HEK293 (cell line): ENCODE data around the gene CCDC24.

Source experiments
- GFI1B ChIP-seq: fragments of 450-650 bp; formaldehyde crosslinking; IDR thresholded peaks from 2 replicates; pipeline ENCODE4 v1.5.1; 2016; ENCODE audit warnings: missing biosample characterization, missing genetic modification characterization
- GLIS2 ChIP-seq: fragments of 450-650 bp; formaldehyde crosslinking; IDR thresholded peaks from 2 replicates; pipeline ENCODE4 v1.5.1; 2016; ENCODE audit warnings: missing biosample characterization, missing genetic modification characterization
- HOXA7 ChIP-seq: sonication (generic); formaldehyde crosslinking; IDR thresholded peaks from 2 replicates; pipeline ENCODE4 v1.8.1; 2022; ENCODE audit warnings: missing genetic modification reagents, borderline replicate concordance
- KLF16 ChIP-seq: fragments of 450-650 bp; formaldehyde crosslinking; IDR thresholded peaks from 2 replicates; pipeline ENCODE4 v1.5.1; 2017; ENCODE audit warnings: missing biosample characterization, missing genetic modification characterization
- KLF7 ChIP-seq: fragments of 450-650 bp; formaldehyde crosslinking; IDR thresholded peaks from 2 replicates; pipeline ENCODE4 v1.5.1; 2016; ENCODE audit warnings: missing biosample characterization, missing genetic modification characterization, borderline replicate concordance
- KLF9 ChIP-seq: fragments of 450-650 bp; formaldehyde crosslinking; IDR thresholded peaks from 2 replicates; pipeline ENCODE4 v1.5.1; 2016; ENCODE audit warnings: missing biosample characterization, missing genetic modification characterization, low read depth
- SCRT1 ChIP-seq: fragments of 450-650 bp; formaldehyde crosslinking; IDR thresholded peaks from 2 replicates; pipeline ENCODE4 v1.5.1; 2016; ENCODE audit warnings: missing biosample characterization, missing genetic modification characterization, borderline replicate concordance
- SP2 ChIP-seq: fragments of 450-650 bp; formaldehyde crosslinking; IDR thresholded peaks from 2 replicates; pipeline ENCODE4 v1.5.1; 2016; ENCODE audit warnings: missing biosample characterization, missing genetic modification characterization
- SP3 ChIP-seq: fragments of 450-650 bp; formaldehyde crosslinking; IDR thresholded peaks from 2 replicates; pipeline ENCODE4 v1.5.1; 2016; ENCODE audit warnings: missing biosample characterization, missing genetic modification characterization
- ZNF157 ChIP-seq: fragments of 450-650 bp; formaldehyde crosslinking; IDR thresholded peaks from 2 replicates; pipeline ENCODE4 v1.5.1; 2016; ENCODE audit warnings: missing biosample characterization, missing genetic modification characterization
- ZNF174 ChIP-seq: fragments of 450-650 bp; formaldehyde crosslinking; IDR thresholded peaks from 2 replicates; pipeline ENCODE4 v1.5.0; 2017; ENCODE audit warnings: missing biosample characterization, mild to moderate bottlenecking, missing genetic modification characterization
- ZNF2 ChIP-seq: fragments of 450-650 bp; formaldehyde crosslinking; IDR thresholded peaks from 2 replicates; pipeline ENCODE4 v1.5.1; 2016; ENCODE audit warnings: missing biosample characterization, missing genetic modification characterization
- ZNF24 ChIP-seq: fragments of 450-650 bp; formaldehyde crosslinking; IDR thresholded peaks from 2 replicates; pipeline ENCODE4 v1.5.1; 2016; ENCODE audit warnings: missing biosample characterization, missing genetic modification characterization
- ZNF37A ChIP-seq: fragments of 450-650 bp; IDR thresholded peaks from 2 replicates; pipeline ENCODE4 v1.5.1; 2018; ENCODE audit warnings: missing biosample characterization, missing genetic modification characterization
- ZNF473 ChIP-seq: fragments of 450-650 bp; formaldehyde crosslinking; IDR thresholded peaks from 2 replicates; pipeline ENCODE4 v1.5.1; 2017; ENCODE audit warnings: missing biosample characterization, missing genetic modification characterization
- ZNF558 ChIP-seq: fragments of 450-650 bp; formaldehyde crosslinking; IDR thresholded peaks from 2 replicates; pipeline ENCODE4 v1.5.1; 2016; ENCODE audit warnings: missing biosample characterization, missing genetic modification characterization
- ZNF560 ChIP-seq: fragments of 450-650 bp; formaldehyde crosslinking; IDR thresholded peaks from 2 replicates; pipeline ENCODE4 v1.5.1; 2017; ENCODE audit warnings: missing biosample characterization, missing genetic modification characterization, borderline replicate concordance
- ZNF621 ChIP-seq: fragments of 450-650 bp; formaldehyde crosslinking; IDR thresholded peaks from 2 replicates; pipeline ENCODE4 v1.5.1; 2017; ENCODE audit warnings: missing biosample characterization, missing genetic modification characterization
- ZNF624 ChIP-seq: fragments of 450-650 bp; formaldehyde crosslinking; IDR thresholded peaks from 2 replicates; pipeline ENCODE4 v1.5.1; 2017; ENCODE audit warnings: missing biosample characterization, missing genetic modification characterization
- ZNF843 ChIP-seq: fragments of 450-650 bp; formaldehyde crosslinking; IDR thresholded peaks from 2 replicates; pipeline ENCODE4 v1.5.1; 2016; ENCODE audit warnings: missing biosample characterization, missing genetic modification characterization
- TF ChIP-seq, protein P1 (sequence below): fragments of 450-650 bp; formaldehyde crosslinking; IDR thresholded peaks from 2 replicates; pipeline ENCODE4 v1.5.1; 2017; ENCODE audit warnings: missing biosample characterization, missing genetic modification characterization
- TF ChIP-seq, protein P2 (sequence below): fragments of 450-650 bp; formaldehyde crosslinking; conservative IDR thresholded peaks from 2 replicates; pipeline ENCODE4 v1.5.1; 2016; ENCODE audit warnings: low read depth, missing biosample characterization, missing genetic modification characterization
- TF ChIP-seq, protein P3 (sequence below): fragments of 450-650 bp; formaldehyde crosslinking; IDR thresholded peaks from 2 replicates; pipeline ENCODE4 v1.5.1; 2017; ENCODE audit warnings: missing biosample characterization, missing genetic modification characterization
- TF ChIP-seq, protein P4 (sequence below): fragments of 450-650 bp; formaldehyde crosslinking; IDR thresholded peaks from 2 replicates; pipeline ENCODE4 v1.5.1; 2016; ENCODE audit warnings: missing biosample characterization, missing genetic modification characterization
- TF ChIP-seq, protein P5 (sequence below): fragments of 450-650 bp; formaldehyde crosslinking; IDR thresholded peaks from 2 replicates; pipeline ENCODE4 v1.5.1; 2016; ENCODE audit warnings: missing biosample characterization, missing genetic modification characterization
- TF ChIP-seq, protein P6 (sequence below): fragments of 450-650 bp; formaldehyde crosslinking; IDR thresholded peaks from 2 replicates; pipeline ENCODE4 v1.5.1; 2016; ENCODE audit warnings: missing biosample characterization, missing genetic modification characterization

The CCDC24 gene

DNA sequence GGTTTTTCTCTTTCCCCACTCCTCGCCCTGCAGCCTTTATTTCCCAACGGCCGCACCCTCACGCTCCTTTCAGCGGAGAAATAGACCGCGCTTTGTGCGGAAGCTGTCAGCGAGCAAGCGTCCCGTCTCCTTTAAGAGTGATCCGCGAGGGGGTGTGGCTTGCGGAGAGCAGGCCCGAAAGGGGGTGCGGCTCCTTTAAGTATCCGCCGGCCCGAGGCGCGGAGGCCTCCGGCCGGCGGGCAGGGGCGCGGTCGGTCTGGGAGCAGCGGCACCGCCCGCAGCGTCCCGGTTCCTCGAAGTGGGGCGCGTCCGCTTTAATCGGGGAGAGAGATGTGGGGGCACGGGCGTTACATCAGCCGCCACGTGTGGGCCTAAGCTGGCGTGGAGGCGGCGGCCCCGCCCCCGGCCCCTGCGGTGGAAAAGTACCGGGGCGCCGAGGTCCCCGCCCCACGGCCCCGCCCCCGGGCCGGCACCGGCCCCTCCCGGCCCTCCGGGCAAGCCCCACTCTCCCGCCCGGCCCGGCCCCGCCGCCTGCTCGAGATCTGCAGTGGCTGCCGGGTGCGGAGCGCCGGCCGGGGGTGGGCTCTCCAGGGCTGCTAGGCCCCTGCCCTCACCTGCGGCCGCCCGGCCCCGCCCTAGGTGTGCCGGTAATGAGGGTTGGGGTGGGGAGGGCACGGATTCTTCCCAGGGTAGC lies 38.7 kb downstream of the CCDC24 start (continued):
- TF ChIP-seq, protein P1, sequence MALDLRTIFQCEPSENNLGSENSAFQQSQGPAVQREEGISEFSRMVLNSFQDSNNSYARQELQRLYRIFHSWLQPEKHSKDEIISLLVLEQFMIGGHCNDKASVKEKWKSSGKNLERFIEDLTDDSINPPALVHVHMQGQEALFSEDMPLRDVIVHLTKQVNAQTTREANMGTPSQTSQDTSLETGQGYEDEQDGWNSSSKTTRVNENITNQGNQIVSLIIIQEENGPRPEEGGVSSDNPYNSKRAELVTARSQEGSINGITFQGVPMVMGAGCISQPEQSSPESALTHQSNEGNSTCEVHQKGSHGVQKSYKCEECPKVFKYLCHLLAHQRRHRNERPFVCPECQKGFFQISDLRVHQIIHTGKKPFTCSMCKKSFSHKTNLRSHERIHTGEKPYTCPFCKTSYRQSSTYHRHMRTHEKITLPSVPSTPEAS (tag by site-specific recombination) = no peak
- TF ChIP-seq SP2 (tag by site-specific recombination) (peak; percentile 49), ZNF560 (no peak), ZNF2 (tag by site-specific recombination) (peak; percentile 46; the same call in 1 of the 2 replicates), KLF16 (peak; percentile 88; the same call in 1 of the 2 replicates), KLF9 (tag by site-specific recombination) (peak; percentile 96), ZNF843 (tag by site-specific recombination) (peak; percentile 57; the same call in 1 of the 2 replicates), GLIS2 (no peak; the same call in 1 of the 2 replicates), HOXA7 (no peak), ZNF558 (tag by site-specific recombination) (no peak), ZNF157 (tag by site-specific recombination) (no peak), ZNF174 (tag by site-specific recombination) (no peak), SP3 (tag by site-specific recombination) (peak; percentile 76), ZNF621 (tag by site-specific recombination) (no peak), ZNF24 (tag by site-specific recombination) (0 out of 2 replicates have a peak, but pooled peaks have one; percentile 9), ZNF473 (tag by site-specific recombination) (no peak), SCRT1 (tag by site-specific recombination) (no peak), ZNF624 (tag by site-specific recombination) (no peak), KLF7 (tag by site-specific recombination) (peak; percentile 24; the same call in 1 of the 2 replicates), GFI1B (no peak), ZNF37A (no peak)
- TF ChIP-seq, protein P2, sequence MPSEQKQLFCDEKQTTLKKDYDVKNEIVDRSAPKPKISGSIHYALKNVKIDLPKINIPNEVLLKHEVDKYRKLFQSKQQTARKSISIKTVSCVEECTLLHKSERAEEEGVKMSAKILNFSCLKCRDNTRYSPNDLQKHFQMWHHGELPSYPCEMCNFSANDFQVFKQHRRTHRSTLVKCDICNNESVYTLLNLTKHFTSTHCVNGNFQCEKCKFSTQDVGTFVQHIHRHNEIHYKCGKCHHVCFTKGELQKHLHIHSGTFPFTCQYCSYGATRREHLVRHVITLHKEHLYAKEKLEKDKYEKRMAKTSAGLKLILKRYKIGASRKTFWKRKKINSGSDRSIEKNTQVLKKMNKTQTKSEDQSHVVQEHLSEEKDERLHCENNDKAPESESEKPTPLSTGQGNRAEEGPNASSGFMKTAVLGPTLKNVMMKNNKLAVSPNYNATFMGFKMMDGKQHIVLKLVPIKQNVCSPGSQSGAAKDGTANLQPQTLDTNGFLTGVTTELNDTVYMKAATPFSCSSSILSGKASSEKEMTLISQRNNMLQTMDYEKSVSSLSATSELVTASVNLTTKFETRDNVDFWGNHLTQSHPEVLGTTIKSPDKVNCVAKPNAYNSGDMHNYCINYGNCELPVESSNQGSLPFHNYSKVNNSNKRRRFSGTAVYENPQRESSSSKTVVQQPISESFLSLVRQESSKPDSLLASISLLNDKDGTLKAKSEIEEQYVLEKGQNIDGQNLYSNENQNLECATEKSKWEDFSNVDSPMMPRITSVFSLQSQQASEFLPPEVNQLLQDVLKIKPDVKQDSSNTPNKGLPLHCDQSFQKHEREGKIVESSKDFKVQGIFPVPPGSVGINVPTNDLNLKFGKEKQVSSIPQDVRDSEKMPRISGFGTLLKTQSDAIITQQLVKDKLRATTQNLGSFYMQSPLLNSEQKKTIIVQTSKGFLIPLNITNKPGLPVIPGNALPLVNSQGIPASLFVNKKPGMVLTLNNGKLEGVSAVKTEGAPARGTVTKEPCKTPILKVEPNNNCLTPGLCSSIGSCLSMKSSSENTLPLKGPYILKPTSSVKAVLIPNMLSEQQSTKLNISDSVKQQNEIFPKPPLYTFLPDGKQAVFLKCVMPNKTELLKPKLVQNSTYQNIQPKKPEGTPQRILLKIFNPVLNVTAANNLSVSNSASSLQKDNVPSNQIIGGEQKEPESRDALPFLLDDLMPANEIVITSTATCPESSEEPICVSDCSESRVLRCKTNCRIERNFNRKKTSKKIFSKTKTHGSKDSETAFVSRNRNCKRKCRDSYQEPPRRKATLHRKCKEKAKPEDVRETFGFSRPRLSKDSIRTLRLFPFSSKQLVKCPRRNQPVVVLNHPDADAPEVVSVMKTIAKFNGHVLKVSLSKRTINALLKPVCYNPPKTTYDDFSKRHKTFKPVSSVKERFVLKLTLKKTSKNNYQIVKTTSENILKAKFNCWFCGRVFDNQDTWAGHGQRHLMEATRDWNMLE (tag by site-specific recombination) = no peak
- TF ChIP-seq, protein P3, sequence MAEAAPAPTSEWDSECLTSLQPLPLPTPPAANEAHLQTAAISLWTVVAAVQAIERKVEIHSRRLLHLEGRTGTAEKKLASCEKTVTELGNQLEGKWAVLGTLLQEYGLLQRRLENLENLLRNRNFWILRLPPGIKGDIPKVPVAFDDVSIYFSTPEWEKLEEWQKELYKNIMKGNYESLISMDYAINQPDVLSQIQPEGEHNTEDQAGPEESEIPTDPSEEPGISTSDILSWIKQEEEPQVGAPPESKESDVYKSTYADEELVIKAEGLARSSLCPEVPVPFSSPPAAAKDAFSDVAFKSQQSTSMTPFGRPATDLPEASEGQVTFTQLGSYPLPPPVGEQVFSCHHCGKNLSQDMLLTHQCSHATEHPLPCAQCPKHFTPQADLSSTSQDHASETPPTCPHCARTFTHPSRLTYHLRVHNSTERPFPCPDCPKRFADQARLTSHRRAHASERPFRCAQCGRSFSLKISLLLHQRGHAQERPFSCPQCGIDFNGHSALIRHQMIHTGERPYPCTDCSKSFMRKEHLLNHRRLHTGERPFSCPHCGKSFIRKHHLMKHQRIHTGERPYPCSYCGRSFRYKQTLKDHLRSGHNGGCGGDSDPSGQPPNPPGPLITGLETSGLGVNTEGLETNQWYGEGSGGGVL = peak; percentile 51
- TF ChIP-seq, protein P4, sequence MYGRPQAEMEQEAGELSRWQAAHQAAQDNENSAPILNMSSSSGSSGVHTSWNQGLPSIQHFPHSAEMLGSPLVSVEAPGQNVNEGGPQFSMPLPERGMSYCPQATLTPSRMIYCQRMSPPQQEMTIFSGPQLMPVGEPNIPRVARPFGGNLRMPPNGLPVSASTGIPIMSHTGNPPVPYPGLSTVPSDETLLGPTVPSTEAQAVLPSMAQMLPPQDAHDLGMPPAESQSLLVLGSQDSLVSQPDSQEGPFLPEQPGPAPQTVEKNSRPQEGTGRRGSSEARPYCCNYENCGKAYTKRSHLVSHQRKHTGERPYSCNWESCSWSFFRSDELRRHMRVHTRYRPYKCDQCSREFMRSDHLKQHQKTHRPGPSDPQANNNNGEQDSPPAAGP = 0 out of 2 replicates have a peak, but pooled peaks have one; percentile 43
- TF ChIP-seq, protein P5, sequence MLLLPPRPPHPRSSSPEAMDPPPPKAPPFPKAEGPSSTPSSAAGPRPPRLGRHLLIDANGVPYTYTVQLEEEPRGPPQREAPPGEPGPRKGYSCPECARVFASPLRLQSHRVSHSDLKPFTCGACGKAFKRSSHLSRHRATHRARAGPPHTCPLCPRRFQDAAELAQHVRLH = no peak; the same call in 1 of the 2 replicates
- TF ChIP-seq, protein P6, sequence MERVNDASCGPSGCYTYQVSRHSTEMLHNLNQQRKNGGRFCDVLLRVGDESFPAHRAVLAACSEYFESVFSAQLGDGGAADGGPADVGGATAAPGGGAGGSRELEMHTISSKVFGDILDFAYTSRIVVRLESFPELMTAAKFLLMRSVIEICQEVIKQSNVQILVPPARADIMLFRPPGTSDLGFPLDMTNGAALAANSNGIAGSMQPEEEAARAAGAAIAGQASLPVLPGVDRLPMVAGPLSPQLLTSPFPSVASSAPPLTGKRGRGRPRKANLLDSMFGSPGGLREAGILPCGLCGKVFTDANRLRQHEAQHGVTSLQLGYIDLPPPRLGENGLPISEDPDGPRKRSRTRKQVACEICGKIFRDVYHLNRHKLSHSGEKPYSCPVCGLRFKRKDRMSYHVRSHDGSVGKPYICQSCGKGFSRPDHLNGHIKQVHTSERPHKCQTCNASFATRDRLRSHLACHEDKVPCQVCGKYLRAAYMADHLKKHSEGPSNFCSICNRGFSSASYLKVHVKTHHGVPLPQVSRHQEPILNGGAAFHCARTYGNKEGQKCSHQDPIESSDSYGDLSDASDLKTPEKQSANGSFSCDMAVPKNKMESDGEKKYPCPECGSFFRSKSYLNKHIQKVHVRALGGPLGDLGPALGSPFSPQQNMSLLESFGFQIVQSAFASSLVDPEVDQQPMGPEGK (tag by site-specific recombination) = peak; percentile 37; the same call in 1 of the 2 replicates
